ENCODE measurements around the gene MUC13.
"Not testable (repeated sequence)": the region's sequence is repeated elsewhere in the genome, so short reads cannot be mapped to it uniquely, and the experiment has no call there.

MUC13 gene

GRCh38 chr3:124965413-124965812, 30.9 kb upstream of the MUC13 start:
- H3K4me3 ChIP-seq (ENCODE audit: low read length): no peak overlapping the region
- TF ChIP-seq CTCF (IDR thresholded peaks at IDR 0.05; ENCODE audit: insufficient read depth, low read depth, low read length, missing control alignments): no peak
- DNase-seq (ENCODE audit: low read depth): no peak

- no peak for TF ChIP-seq CTCF (IDR thresholded peaks at IDR 0.05; ENCODE audit: insufficient read depth, low read depth, low read length, missing control alignments)
- H3K4me3 ChIP-seq (ENCODE audit: low read length): no peak overlapping the region
- no peak for DNase-seq (ENCODE audit: low read depth)
These were observed 29.8 kb upstream of the MUC13 start for GRCh38 chr3:124964387-124964786.

GRCh38 chr3:124963755-124964154, 29.2 kb upstream of the MUC13 start:
- TF ChIP-seq CTCF (IDR thresholded peaks at IDR 0.05; ENCODE audit: insufficient read depth, low read depth, low read length, missing control alignments): no peak
- H3K4me3 ChIP-seq (ENCODE audit: low read length): no peak overlapping the region
- no peak for DNase-seq (ENCODE audit: low read depth)

- TF ChIP-seq CTCF (IDR thresholded peaks at IDR 0.05; ENCODE audit: insufficient read depth, low read depth, low read length, missing control alignments): no peak
- no peak for DNase-seq (ENCODE audit: low read depth)
- H3K4me3 ChIP-seq (ENCODE audit: low read length): no peak overlapping the region
These were observed 27.9 kb upstream of the MUC13 start for GRCh38 chr3:124962403-124962940.

GRCh38 chr3:124960698-124961097, 26.1 kb upstream of the MUC13 start:
- H3K4me3 ChIP-seq (ENCODE audit: low read length): no peak overlapping the region
- DNase-seq (ENCODE audit: low read depth): no peak
- TF ChIP-seq CTCF (IDR thresholded peaks at IDR 0.05; ENCODE audit: insufficient read depth, low read depth, low read length, missing control alignments): no peak

- no peak overlapping the region for H3K4me3 ChIP-seq (ENCODE audit: low read length)
- no peak for DNase-seq (ENCODE audit: low read depth)
- no peak for TF ChIP-seq CTCF (IDR thresholded peaks at IDR 0.05; ENCODE audit: insufficient read depth, low read depth, low read length, missing control alignments)
These were observed 25.6 kb upstream of the MUC13 start for GRCh38 chr3:124960105-124960504.

- DNase-seq (ENCODE audit: low read depth); H3K4me3 ChIP-seq (ENCODE audit: low read length): not testable (repeated sequence)
These were observed 23.4 kb upstream of the MUC13 start for GRCh38 chr3:124957951-124958350.

Measured in epithelial cell of esophagus (primary cell).